Stimulated activated naive CD8-positive, alpha-beta T cell treated with anti-CD3 and anti-CD28 coated beads, Interleukin-15, Interleukin-2, amounts not matched to agents 100 U/mL and 50 U/mL, for 24 hours (primary cell): ENCODE data around the gene ARHGEF19.
"Not testable (repeated sequence)": the region's sequence is repeated elsewhere in the genome, so short reads cannot be mapped to it uniquely, and the experiment has no call there.

Experiments
- ATAC-seq: fragments of 150-1000 bp; cut with Tn5 transposase; one replicate; pipeline ENCODE4 v1.10.0; 2021
- DNase-seq: peaks from one replicate; pipeline ENCODE4 v3.0.0; 2021

The ARHGEF19 gene

GRCh38 chr1:16244650-16245285 lies 32.3 kb upstream of the ARHGEF19 start:
- ATAC-seq (no peak), DNase-seq (no peak)

GRCh38 chr1:16243936-16244649 lies 31.6 kb upstream of the ARHGEF19 start:
- ATAC-seq, result peak; percentile 51
- DNase-seq, result peak; percentile 77

- ATAC-seq, result no peak
Measured at GRCh38 chr1:16243215-16243610, 30.8 kb upstream of the ARHGEF19 start.

GRCh38 chr1:16242556-16243214 lies 30.2 kb upstream of the ARHGEF19 start:
- DNase-seq (no peak), ATAC-seq (no peak)

More at GRCh38 chr1:16243215-16243610, 30.8 kb upstream of the ARHGEF19 start:
- DNase-seq, result no peak

GRCh38 chr1:16241221-16241708 lies 28.8 kb upstream of the ARHGEF19 start:
- ATAC-seq (no peak), DNase-seq (no peak)

GRCh38 chr1:16239972-16240491 lies 27.6 kb upstream of the ARHGEF19 start:
- ATAC-seq (no peak), DNase-seq (no peak)

GRCh38 chr1:16237343-16237830 lies 24.9 kb upstream of the ARHGEF19 start:
- ATAC-seq (no peak), DNase-seq (no peak)

- DNase-seq (peak; percentile 98), ATAC-seq (peak; percentile 89)
Measured at GRCh38 chr1:16236511-16237342, 24.3 kb upstream of the ARHGEF19 start, which contains the start of gene CPLANE2. CPLANE2 (minus strand) TSS chr1:16237183; CDS start chr1:16236742, 441 bp downstream.

- DNase-seq (peak; percentile 49), ATAC-seq (peak; percentile 70)
Measured at GRCh38 chr1:16235944-16236510, 23.6 kb upstream of the ARHGEF19 start.

GRCh38 chr1:16235347-16235746 lies 22.9 kb upstream of the ARHGEF19 start:
- no peak for DNase-seq
- no peak for ATAC-seq

- DNase-seq, result no peak
- no peak for ATAC-seq
Measured at GRCh38 chr1:16233431-16233830, 21.0 kb upstream of the ARHGEF19 start.

GRCh38 chr1:16232316-16232710 lies 19.9 kb upstream of the ARHGEF19 start:
- no peak for ATAC-seq
- DNase-seq, result no peak

- no peak for ATAC-seq
Measured at GRCh38 chr1:16231331-16232315, 19.2 kb upstream of the ARHGEF19 start.

GRCh38 chr1:16230744-16231143 lies 18.3 kb upstream of the ARHGEF19 start:
- no peak for DNase-seq

More at GRCh38 chr1:16231331-16232315, 19.2 kb upstream of the ARHGEF19 start:
- DNase-seq, result no peak

GRCh38 chr1:16229976-16230740 lies 17.7 kb upstream of the ARHGEF19 start:
- DNase-seq (no peak), ATAC-seq (no peak)

More at GRCh38 chr1:16230744-16231143, 18.3 kb upstream of the ARHGEF19 start:
- no peak for ATAC-seq

- ATAC-seq, result no peak
- DNase-seq, result no peak
Measured at GRCh38 chr1:16226490-16227179, 14.2 kb upstream of the ARHGEF19 start.

- ATAC-seq, result no peak
- no peak for DNase-seq
Measured at GRCh38 chr1:16226129-16226489, 13.7 kb upstream of the ARHGEF19 start.

GRCh38 chr1:16224472-16224871 lies 12.0 kb upstream of the ARHGEF19 start:
- no peak for DNase-seq
- ATAC-seq, result no peak

GRCh38 chr1:16222716-16223115 lies 10.3 kb upstream of the ARHGEF19 start:
- not testable (repeated sequence) for ATAC-seq, DNase-seq
